ENCODE results near the gene CXCR5.

DNA sequence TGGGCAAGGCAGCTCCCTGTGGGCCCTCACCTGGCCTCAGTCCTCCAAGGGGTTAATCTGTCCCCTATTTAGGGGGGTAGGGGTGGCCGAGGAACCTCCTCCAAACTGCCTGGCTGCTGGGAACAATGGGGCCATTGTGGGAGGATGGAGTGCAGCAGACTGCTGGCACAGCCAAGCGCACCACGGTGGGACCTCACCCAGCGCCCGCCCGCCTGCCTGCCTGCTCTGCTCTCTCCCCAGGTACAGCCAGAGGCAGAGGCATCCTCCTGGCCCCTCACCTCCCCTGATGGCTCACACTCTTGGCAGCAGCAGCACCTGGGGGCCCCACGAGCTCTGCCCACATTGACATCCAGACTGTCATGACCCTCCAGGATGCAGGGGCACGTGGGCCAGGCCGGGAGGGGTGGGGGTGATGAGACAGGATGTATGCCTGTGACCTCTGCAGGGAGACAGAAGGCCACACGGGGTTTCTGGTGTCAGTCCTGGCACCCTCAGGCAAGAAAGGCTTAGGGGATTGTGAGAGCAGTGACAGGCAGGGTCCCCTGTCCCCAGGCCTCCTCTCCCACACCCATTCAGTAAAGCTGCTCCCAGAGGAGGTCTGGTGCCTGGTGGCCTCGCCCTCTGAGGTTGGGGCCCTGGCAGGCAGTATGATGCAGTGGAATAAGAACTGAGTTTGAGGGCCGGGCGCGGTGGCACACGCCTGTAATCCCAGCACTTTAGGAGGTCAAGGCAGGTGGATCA, 30.7 kb downstream of the CXCR5 start:
- TF ChIP-seq, protein P1, sequence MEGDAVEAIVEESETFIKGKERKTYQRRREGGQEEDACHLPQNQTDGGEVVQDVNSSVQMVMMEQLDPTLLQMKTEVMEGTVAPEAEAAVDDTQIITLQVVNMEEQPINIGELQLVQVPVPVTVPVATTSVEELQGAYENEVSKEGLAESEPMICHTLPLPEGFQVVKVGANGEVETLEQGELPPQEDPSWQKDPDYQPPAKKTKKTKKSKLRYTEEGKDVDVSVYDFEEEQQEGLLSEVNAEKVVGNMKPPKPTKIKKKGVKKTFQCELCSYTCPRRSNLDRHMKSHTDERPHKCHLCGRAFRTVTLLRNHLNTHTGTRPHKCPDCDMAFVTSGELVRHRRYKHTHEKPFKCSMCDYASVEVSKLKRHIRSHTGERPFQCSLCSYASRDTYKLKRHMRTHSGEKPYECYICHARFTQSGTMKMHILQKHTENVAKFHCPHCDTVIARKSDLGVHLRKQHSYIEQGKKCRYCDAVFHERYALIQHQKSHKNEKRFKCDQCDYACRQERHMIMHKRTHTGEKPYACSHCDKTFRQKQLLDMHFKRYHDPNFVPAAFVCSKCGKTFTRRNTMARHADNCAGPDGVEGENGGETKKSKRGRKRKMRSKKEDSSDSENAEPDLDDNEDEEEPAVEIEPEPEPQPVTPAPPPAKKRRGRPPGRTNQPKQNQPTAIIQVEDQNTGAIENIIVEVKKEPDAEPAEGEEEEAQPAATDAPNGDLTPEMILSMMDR (tag by site-specific recombination; IDR thresholded peaks at IDR 0.05) = no peak
- TF ChIP-seq YY1 (tag by site-specific recombination; IDR thresholded peaks at IDR 0.05) = no peak
- TF ChIP-seq TCF7L2 (IDR thresholded peaks at IDR 0.05; ENCODE audit: borderline replicate concordance, low read depth, low read length) = no peak
- TF ChIP-seq SALL2 (tag by site-specific recombination; IDR thresholded peaks at IDR 0.05; ENCODE audit: borderline replicate concordance) = no peak
- TF ChIP-seq ZNF37A (tag by site-specific recombination; IDR thresholded peaks at IDR 0.05) = no peak
- no peak for TF ChIP-seq ZNF302 (tag by site-specific recombination; IDR thresholded peaks at IDR 0.05; ENCODE audit: low read depth)
